Lower leg skin (tissue), 3 donors: ENCODE results near the gene TBC1D12.

Source experiments
- CTCF ChIP-seq, 3 donors: fragments of 450-650 bp; IDR thresholded peaks; one replicate each; pipeline ENCODE4 v1.5.1; 2016; ENCODE audit warnings: antibody characterized with exemption in 3 of 3, mild to moderate bottlenecking in 3 of 3, moderate library complexity in 2 of 3
- POLR2A ChIP-seq, 2 donors: fragments of 450-650 bp; IDR thresholded peaks; one replicate each; pipeline ENCODE4 v1.6.1; 2016 to 2017; ENCODE audit warnings: antibody characterized with exemption in 2 of 2, mild to moderate bottlenecking in 1 of 2, moderate library complexity in 1 of 2

- TF ChIP-seq POLR2A (IDR thresholded peaks at IDR 0.05) (no peak), CTCF (IDR thresholded peaks at IDR 0.05) (no peak)
Measured at GRCh38 chr10:94521276-94522250, 119.2 kb downstream of the TBC1D12 start.
